GM18520 (cell line): ENCODE data around the gene FIGN.

Experiments
- ATAC-seq: cut with Tn5 transposase; IDR thresholded peaks from one replicate; pipeline ENCODE4 v1.9.1; 2021; ENCODE audit not compliant: unreplicated experiment

Gene FIGN

DNA sequence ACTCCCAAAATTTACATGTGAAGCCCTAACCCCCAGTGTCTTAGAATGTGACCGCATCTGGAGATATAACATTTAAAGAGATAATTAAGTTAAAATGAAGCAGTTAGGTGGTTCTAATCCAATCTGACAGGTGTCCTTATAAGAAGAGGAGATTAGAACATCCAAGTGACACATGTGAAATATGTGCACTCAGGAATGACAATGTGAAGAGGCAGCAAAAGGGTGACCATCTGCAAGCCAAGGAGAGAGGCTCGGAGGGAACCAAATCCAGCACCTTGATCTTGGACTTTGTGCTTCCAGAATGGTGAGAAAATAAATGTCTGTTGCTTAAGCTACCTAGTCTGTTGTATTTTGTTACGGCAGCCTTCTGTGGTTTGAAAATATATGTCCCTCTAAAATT, 165.4 kb downstream of the FIGN start:
- ATAC-seq: no peak

DNA sequence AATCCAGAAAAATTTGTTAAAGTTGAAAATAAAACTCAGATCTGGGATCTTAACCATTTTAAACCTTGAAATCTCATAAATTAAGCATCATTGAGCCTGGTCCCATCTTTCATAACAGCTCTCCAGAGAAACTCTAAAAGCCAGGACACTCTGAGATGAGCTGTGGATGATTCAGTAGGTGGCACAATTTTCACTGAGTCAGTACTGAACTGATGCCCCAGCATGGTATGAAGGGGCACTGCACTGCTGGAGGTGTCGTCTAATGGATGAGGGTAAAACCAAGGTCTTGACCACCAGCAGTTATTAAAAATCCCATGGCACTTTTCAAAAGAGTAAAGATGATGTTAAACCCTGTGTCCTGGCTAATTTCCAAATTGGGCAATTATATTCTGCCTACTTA, 170.6 kb downstream of the FIGN start:
- ATAC-seq: no peak

DNA sequence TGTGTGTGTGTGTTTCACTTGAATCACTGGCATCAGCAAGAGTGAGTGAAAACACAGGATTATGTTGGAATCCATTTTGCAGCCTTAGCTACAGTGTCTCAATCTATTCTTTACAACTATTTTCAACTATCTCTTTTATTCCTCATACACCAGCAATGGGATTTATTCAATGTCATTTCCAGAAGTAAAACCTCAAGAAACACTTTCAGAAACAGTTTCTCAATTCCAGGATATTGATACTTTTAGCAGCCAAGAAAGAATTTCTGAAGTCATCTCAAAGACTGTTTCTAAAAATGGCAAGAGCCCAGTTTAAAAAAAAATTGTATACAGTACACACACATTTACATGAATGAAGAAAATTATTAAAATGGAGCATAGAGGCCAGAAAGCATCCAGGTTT, 171.6 kb downstream of the FIGN start:
- no peak for ATAC-seq

DNA sequence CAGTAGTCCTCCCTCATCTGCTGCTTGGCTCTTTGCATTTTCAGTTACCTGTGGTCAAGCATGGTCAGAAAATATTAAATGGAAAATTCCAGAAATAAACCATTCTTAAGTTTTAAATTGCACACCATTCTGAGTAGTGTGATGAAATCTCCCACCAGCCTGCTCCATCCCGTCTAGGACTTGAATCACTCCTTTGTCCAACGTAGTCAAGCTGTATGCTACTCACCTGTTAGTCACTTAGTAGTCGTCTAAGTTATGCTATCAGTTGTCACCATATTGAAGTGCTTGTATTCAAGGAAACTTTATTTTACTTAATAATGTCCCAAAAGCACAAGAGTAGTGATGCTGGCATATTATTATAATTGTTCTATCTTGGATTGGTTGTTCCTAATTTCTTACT, 172.5 kb downstream of the FIGN start:
- no peak for ATAC-seq

DNA sequence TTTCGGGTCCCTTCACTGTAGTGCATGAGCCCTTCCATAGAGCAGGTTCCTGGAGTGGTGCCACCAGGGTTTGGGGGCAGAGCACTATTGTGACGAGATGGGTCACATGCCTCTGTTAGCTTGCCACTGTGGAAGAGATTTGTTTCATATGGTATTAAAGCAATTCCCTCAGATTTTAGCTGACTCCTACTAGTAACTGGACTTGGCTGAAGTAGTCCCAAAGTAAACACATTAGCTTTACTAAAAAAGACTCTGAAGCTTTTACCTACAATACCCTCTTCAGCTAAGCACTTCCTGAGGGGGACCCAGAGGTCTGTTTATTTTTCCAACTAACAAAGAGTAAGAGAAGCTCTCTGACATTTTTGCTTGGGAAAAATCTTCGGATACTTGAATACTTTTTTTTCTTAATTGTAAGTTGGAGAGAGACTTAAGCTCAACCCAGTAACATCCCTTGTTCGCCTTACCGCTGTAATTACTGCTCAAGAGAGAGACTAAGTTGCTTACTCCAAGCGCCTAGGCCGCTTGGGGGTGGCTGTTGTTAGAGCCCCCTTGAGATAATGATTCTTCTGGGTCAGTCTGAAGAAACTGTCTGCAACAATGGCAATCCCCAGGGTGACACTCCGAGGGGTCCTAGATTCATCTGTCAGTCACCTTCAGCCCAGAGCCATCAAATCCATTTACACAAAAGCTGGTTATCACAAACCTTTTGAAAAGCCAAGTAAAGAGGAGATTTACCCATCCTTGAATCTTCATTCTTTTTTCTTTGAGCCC, 177.4 kb downstream of the FIGN start:
- no peak for ATAC-seq

DNA sequence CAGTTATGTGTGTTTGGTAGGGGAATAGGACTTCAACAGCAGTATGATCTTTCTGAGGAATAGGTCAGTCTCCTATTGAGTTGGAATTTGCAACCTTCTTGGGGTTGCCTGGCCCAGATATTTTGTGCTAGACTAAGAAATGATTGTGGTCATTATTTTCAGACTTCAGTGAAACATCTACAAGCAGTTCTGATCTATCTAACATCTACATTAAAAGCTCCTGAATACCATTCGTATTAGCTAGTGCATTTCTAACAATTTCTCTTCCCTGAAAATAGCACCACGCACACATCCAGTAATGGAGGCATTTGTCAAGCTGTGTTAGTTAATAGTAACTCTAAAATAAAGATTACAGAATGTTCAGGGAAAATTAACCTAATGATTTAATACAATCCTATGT, 179.3 kb downstream of the FIGN start:
- no peak for ATAC-seq

DNA sequence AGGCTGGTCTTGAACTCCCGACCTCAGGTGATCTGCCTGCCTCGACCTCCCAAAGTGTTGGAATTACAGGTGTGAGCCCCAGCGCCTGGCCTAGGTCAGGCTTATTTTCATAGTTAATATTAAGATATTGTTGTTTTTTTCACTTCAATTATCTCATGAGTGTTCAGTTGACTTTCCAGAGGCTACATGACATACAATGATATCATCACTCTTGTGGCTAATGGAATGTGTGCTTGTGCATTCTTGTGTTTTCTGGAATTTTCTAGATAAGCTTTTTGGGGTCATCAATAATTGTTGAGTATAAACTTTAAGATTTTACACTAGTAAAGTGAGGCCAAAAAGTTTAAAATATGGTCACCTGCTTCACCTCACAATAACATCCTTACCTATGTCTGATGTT, 180.9 kb downstream of the FIGN start:
- ATAC-seq: no peak

DNA sequence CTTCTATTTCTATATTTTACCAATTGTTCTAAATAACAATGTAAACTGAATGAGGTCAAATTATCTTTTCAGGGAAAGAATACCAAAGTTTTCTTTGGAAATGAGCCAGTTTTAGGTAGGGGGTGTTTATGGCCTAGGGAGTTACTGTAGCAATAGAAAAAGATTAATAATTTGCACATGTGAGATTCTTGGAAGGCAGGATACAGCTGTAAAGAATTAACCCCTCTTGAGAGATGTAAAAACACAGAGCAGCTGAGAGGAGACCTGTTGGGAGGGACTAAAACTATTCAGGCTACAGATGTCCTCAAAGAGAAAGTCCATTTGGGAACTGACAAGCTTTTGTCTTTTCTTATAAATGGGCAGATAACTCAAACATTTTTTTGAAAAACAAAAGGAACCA, 182.2 kb downstream of the FIGN start:
- ATAC-seq: no peak

DNA sequence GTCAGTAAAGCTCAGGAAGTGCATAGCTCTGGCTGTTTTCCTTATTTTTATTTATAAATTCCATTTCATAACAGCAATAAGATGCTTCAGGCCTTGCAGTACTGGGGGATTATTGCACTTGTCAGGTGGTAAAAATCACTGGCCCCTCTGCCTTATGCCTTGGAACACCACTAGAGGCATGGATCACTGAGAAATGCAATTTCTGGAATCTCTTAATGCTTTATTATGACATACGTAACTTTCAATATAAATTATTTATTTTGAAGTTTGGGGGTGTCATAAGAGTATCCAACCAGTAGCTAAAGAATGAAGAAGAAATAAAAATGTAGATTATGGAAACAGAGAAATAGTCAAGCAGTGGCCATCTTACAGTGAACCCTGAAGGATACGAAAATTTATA, 183.1 kb downstream of the FIGN start:
- no peak for ATAC-seq

DNA sequence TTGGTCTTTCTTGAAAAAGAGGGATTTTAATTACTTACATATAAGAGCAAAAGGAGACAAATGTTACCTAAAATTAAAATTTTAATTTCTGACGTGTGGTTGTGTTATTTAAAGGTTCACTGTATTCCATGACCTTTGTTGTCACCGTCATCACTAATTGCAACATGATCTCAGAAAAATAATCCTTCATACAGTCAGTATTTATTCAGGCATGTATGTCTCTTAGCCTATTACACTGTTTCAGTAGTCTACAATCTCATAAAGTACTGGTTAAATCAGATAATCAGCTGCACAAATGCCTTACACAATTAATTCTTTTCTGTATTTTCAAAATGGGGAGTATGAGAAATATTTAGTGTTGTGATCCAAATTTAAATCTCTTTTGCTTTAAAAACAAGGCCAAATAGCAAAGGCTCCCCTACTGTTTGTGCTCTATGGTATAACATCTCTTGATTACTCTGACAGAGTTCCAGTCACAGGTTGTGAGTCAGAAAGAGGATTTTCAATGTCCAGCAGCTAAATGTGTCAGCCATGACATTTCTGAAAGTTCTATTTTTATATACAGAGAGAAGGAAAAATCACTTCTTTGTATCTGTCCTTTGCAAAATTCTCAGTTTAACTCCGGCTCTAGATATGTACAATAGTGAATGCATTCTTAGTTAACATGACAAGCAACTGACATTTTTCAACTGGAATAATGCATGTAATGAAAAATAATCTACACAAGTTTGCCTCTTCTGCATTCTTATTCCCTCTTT, 184.0 kb downstream of the FIGN start:
- no peak for ATAC-seq

DNA sequence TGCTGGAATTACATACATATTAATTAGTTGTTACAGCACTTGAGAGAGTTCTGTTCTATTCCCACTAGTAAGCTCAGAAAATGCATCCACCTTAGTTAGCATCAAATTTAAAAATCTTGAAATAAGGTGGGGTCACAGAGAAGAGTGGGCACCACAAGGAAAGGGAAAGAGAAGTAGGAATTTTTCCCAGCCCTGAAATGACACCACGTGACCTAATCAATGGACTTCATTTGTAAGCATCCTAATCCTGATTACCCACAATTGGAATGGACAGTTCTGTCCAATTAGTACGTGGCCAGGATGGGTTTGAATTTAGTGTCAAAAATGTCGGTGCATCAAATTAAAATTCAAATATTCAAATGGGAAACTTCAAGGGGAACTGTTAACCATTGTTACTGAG, 186.8 kb downstream of the FIGN start:
- ATAC-seq: no peak
